ENCODE results near the gene ZNF644.

GRCh38 chr1:90986953-90987352 is 34.9 kb downstream of the ZNF644 start:
- TF ChIP-seq, protein P1, sequence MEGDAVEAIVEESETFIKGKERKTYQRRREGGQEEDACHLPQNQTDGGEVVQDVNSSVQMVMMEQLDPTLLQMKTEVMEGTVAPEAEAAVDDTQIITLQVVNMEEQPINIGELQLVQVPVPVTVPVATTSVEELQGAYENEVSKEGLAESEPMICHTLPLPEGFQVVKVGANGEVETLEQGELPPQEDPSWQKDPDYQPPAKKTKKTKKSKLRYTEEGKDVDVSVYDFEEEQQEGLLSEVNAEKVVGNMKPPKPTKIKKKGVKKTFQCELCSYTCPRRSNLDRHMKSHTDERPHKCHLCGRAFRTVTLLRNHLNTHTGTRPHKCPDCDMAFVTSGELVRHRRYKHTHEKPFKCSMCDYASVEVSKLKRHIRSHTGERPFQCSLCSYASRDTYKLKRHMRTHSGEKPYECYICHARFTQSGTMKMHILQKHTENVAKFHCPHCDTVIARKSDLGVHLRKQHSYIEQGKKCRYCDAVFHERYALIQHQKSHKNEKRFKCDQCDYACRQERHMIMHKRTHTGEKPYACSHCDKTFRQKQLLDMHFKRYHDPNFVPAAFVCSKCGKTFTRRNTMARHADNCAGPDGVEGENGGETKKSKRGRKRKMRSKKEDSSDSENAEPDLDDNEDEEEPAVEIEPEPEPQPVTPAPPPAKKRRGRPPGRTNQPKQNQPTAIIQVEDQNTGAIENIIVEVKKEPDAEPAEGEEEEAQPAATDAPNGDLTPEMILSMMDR (IDR thresholded peaks at IDR 0.05): no peak
- no peak for TF ChIP-seq EP300 (IDR thresholded peaks at IDR 0.05)
